Body of pancreas (tissue), 4 donors: ENCODE results near the gene DAP.

Experiments
- POLR2A ChIP-seq, 3 donors: fragments of 450-650 bp; IDR thresholded peaks; one replicate each; pipeline ENCODE4 v1.6.1; 2016; ENCODE audit warnings: antibody characterized with exemption in 3 of 3, mild to moderate bottlenecking in 2 of 3
- TF ChIP-seq, protein P1 (sequence below), 7 experiments: fragments of 450-650 bp in 4 of 7; fragments of 200-600 bp in 3 of 7; sonication (generic) in 3 of 7; IDR thresholded peaks; one replicate each; pipeline ENCODE4 v1.5.1; 2016 to 2019; ENCODE audit warnings: antibody characterized with exemption in 7 of 7

DNA sequence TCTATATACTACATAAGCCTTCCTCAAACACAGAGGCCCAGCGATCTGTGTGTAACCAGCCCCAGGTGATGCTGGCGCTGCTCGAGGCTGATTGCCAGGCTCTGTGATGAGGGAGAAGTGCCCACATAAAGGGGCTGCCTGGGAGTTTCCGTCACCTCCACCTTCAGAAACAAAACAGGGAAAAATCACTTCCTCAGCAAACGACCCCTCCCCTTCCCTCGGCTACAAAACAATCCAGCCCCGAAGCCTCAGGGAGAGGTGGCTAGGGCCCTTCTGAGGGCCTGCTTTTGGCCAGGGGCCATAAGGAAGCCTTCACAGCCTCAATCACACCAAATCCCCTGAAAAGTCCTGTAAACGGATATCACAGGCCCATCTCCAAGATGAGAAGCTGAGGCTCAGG lies 51.1 kb downstream of the DAP start:
- TF ChIP-seq, protein P1, sequence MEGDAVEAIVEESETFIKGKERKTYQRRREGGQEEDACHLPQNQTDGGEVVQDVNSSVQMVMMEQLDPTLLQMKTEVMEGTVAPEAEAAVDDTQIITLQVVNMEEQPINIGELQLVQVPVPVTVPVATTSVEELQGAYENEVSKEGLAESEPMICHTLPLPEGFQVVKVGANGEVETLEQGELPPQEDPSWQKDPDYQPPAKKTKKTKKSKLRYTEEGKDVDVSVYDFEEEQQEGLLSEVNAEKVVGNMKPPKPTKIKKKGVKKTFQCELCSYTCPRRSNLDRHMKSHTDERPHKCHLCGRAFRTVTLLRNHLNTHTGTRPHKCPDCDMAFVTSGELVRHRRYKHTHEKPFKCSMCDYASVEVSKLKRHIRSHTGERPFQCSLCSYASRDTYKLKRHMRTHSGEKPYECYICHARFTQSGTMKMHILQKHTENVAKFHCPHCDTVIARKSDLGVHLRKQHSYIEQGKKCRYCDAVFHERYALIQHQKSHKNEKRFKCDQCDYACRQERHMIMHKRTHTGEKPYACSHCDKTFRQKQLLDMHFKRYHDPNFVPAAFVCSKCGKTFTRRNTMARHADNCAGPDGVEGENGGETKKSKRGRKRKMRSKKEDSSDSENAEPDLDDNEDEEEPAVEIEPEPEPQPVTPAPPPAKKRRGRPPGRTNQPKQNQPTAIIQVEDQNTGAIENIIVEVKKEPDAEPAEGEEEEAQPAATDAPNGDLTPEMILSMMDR (IDR thresholded peaks at IDR 0.05): no peak
- no peak for TF ChIP-seq POLR2A (IDR thresholded peaks at IDR 0.05)
